GM15510 (cell line): Measurements from ENCODE around the gene KLHL26.

Experiments used
- POLR2A ChIP-seq: IDR thresholded peaks from 3 replicates; pipeline ENCODE4 v1.6.1; 2011; ENCODE audit warnings: borderline replicate concordance; ENCODE audit not compliant: insufficient read length; ENCODE audit errors: extremely low read depth

KLHL26 gene

DNA sequence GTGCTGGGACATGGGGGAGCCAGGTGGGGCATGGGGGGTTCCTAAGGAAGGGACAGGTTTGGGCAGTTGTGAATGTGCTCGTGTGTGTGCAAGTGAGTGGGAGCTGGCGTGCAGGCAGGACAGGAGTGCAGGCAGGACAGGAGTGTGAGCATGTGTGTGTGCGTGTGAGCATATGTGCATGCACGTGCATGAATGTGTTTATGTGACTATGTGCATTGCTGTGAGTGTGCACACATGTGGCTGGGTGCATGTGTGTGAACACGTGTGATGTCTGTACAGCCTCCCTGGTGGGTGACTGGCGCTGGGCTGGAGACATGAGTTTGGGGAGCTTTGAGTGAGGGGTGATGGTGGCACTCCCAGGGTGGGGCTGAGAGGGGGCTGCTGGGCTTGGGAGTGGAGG is 80.0 kb downstream of the KLHL26 start:
- TF ChIP-seq POLR2A = no peak

DNA sequence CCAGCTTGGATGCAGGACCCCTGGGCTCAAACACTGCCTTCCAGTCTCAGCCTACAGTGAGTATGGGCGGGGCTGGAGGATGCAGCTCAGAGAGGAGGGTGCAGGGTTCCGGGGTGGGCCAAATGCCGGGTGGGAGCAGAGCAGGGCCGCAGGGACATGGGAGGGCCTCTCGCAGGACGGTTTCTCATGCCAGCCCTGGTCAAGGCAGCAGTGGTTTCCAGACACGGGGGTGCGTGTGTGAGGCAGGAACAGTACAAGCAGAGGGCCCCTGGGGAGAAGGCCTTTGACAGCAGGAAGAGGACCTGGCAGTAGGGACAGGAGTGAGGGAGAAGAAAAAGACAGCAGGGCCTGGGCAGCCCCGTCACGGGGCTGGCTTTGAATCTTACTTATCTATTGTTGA is 80.8 kb downstream of the KLHL26 start:
- TF ChIP-seq POLR2A = no peak

DNA sequence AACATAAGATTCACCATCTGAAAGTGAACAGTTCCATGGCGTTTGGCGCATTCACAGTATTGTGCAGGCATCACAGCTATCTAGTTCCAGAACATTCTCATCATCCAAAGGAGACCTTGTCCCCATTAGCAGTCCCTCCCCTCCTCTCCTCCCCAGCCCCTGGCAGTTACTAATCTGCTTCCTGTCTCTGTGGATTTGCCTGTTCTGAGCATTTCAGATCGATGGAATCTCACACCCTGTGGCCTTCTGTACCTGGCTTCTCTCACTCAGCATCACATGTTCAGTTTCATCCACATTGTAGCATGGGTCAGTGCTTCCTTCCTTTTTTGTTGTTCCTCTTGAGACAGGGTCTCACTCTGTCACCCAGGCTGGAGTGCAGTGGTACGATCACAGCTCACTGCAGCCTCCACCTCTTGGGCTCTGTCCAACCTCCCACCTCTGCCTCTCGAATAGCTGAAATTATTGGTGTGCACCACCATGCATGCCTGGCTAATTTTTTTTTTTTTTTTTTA is 81.2 kb downstream of the KLHL26 start:
- TF ChIP-seq POLR2A = no peak

DNA sequence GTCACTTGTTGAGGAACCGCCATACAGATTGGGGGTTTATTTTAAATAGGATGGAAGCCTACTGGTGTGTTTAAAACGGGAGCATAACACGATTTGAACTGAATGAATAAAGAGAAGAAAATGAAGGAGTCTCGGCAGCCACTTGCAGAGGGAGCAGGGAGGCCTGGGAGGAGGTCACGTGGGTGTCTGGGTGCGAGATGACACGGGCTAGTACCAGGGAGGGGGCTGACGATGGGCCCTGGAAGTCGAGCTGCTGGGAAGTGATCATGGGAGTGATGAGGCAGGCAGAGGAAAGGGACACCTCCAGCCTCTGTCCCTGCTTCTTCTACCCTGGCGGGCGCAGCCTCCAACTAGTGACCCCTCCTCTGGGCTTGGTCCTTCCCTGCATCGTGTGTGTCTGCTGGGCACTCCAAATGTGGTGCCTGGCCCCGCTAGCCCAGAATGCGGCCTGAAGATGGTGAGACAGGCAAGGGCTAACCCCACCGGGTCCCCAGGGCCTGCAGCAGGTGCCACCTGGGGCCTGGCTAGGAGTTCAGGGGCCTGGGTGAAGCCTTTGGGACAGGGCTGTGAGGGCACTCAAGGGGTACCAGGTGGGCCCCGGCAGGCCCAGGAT is 82.1 kb downstream of the KLHL26 start:
- TF ChIP-seq POLR2A = no peak

DNA sequence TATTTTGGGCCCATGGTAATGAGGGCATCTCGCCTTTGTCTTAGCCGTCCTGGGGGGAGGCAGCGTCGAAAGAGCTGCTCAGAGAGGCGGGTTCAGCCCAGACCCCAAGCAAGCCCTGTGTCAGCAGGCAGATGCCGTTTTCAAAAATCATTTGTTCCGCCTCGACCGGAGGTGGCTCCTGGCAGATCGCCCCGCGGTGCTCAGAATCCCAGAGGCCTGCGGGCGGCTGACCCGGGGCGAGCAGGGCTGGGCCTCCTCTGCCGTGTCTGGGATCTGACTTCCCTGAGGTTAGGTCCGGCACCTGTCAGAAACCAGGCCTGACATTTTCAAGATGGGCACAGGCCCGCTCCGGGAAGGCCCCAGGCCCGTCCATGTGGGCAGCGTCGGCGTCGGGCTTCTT is 82.7 kb downstream of the KLHL26 start:
- no peak for TF ChIP-seq POLR2A
